GM23338 (cell line): ENCODE measurements around the gene CETN2. TPM values are rescaled to one million over a fixed set of nuclear protein-coding genes. Genes with fewer than 3 reads are reported as not detected.

Experiments
- ATAC-seq: fragments of 200-7000 bp; cut with Tn5 transposase; 3 replicates; pipeline ENCODE4 v1.9.1; 2020
- DNase-seq: peaks from one replicate; pipeline ENCODE4 v3.0.0-alpha.2; 2015; ENCODE audit warnings: low spot score
- H2AFZ ChIP-seq: fragments of 200-600 bp; sonication (generic); 2 replicates; pipeline ENCODE4 v1.8.0; 2016; ENCODE audit warnings: antibody characterized with exemption, mild to moderate bottlenecking, moderate library complexity
- H3F3A ChIP-seq: fragments of 200-600 bp; sonication (generic); replicated peaks from 2 replicates; pipeline ENCODE4 v1.8.0; 2017; ENCODE audit warnings: antibody characterized with exemption, mixed run types, low read depth
- H3K27ac ChIP-seq: fragments of 200-600 bp; sonication (generic); 2 replicates; pipeline ENCODE4 v1.6.1; 2016; ENCODE audit warnings: low read depth
- H3K27me3 ChIP-seq: fragments of 200-600 bp; sonication (generic); 2 replicates; pipeline ENCODE4 v1.8.0; 2016; ENCODE audit warnings: mild to moderate bottlenecking, mixed run types, moderate library complexity; ENCODE audit not compliant: insufficient read depth
- H3K36me3 ChIP-seq: fragments of 200-600 bp; sonication (generic); 2 replicates; pipeline ENCODE4 v1.8.0; 2016; ENCODE audit warnings: mild to moderate bottlenecking; ENCODE audit not compliant: insufficient read depth
- H3K4me1 ChIP-seq: fragments of 200-600 bp; sonication (generic); 2 replicates; pipeline ENCODE4 v1.8.0; 2016; ENCODE audit warnings: mild to moderate bottlenecking, moderate library complexity; ENCODE audit not compliant: insufficient read depth
- H3K4me2 ChIP-seq: fragments of 200-600 bp; sonication (generic); 2 replicates; pipeline ENCODE4 v1.7.1; 2017; ENCODE audit warnings: mixed run types
- H3K4me3 ChIP-seq: fragments of 200-600 bp; sonication (generic); 2 replicates; pipeline ENCODE4 v1.6.1; 2016; ENCODE audit warnings: mixed run types
- H3K79me2 ChIP-seq: fragments of 200-600 bp; sonication (generic); replicated peaks from 2 replicates; pipeline ENCODE4 v1.8.0; 2017; ENCODE audit warnings: mild to moderate bottlenecking; ENCODE audit not compliant: insufficient read depth
- H3K9me2 ChIP-seq: fragments of 200-600 bp; sonication (generic); 2 replicates; pipeline ENCODE4 v1.8.0; 2017; ENCODE audit not compliant: insufficient read depth
- H4K20me1 ChIP-seq: fragments of 200-600 bp; sonication (generic); replicated peaks from 2 replicates; pipeline ENCODE4 v1.8.0; 2017; ENCODE audit warnings: mild to moderate bottlenecking; ENCODE audit not compliant: insufficient read depth
- H3K27ac Mint-ChIP-seq: 2 replicates; pipeline ENCODE4 v1.8.0; 2020; ENCODE audit warnings: inconsistent platforms, mild to moderate bottlenecking, moderate library complexity, mixed read lengths
- H3K27me3 Mint-ChIP-seq: 3 replicates; pipeline ENCODE4 v1.8.0; 2022; ENCODE audit warnings: low read depth, mild to moderate bottlenecking, moderate library complexity, mixed read lengths, inconsistent platforms; ENCODE audit not compliant: insufficient read depth, poor library complexity
- H3K36me3 Mint-ChIP-seq: 3 replicates; pipeline ENCODE4 v1.8.0; 2021; ENCODE audit warnings: low read depth, mild to moderate bottlenecking, inconsistent platforms, moderate library complexity, mixed read lengths
- H3K4me1 Mint-ChIP-seq: 3 replicates; pipeline ENCODE4 v1.8.0; 2020; ENCODE audit warnings: mild to moderate bottlenecking, inconsistent platforms, mixed read lengths
- H3K4me3 Mint-ChIP-seq: 3 replicates; pipeline ENCODE4 v1.8.0; 2021; ENCODE audit warnings: moderate library complexity, mild to moderate bottlenecking, inconsistent platforms, mixed read lengths
- H3K9me3 Mint-ChIP-seq: 3 replicates; pipeline ENCODE4 v1.8.0; 2020; ENCODE audit warnings: moderate library complexity, mild to moderate bottlenecking, inconsistent platforms, mixed read lengths
- CREB1 ChIP-seq: fragments of 250-450 bp; sonication (Bioruptor Pico); IDR thresholded peaks from 2 replicates; pipeline ENCODE4 v1.5.0; 2020; ENCODE audit warnings: low read depth, mild to moderate bottlenecking, moderate library complexity
- CTCF ChIP-seq, 2 experiments: fragments of 200-600 bp in 1 of 2; sonication (generic) in 1 of 2; conservative IDR thresholded peaks; 2 replicates each; pipeline versions ENCODE4 v1.5.1 to v1.6.1; 2016 to 2017; ENCODE audit warnings: antibody characterized with exemption in 2 of 2, low read depth in 2 of 2, mild to moderate bottlenecking in 2 of 2, moderate library complexity in 1 of 2
- ETS1 ChIP-seq: IDR thresholded peaks from 2 replicates; pipeline ENCODE4 v1.6.1; 2016; ENCODE audit warnings: antibody characterized with exemption
- EZH2phosphoT487 ChIP-seq: fragments of 200-600 bp; sonication (generic); IDR thresholded peaks from one replicate; pipeline ENCODE4 v1.8.1; 2018; ENCODE audit warnings: antibody characterized with exemption; ENCODE audit not compliant: unreplicated experiment
- JUNB ChIP-seq: IDR thresholded peaks from one replicate; pipeline ENCODE4 v1.6.1; 2016; ENCODE audit warnings: antibody characterized with exemption; ENCODE audit not compliant: unreplicated experiment
- NANOG ChIP-seq: IDR thresholded peaks from 2 replicates; pipeline ENCODE4 v1.6.1; 2016; ENCODE audit warnings: antibody characterized with exemption, borderline replicate concordance
- POLR2AphosphoS5 ChIP-seq: IDR thresholded peaks from 2 replicates; pipeline ENCODE4 v1.6.1; 2016; ENCODE audit warnings: antibody characterized with exemption, low read depth
- STAT1 ChIP-seq: IDR thresholded peaks from one replicate; pipeline ENCODE4 v1.6.1; 2016; ENCODE audit warnings: antibody characterized with exemption; ENCODE audit not compliant: unreplicated experiment
- ZNF114 ChIP-seq: fragments of 250-450 bp; sonication (Bioruptor Pico); IDR thresholded peaks from 2 replicates; pipeline ENCODE4 v1.5.0; 2020; ENCODE audit warnings: mild to moderate bottlenecking, moderate library complexity
- ZNF462 ChIP-seq: fragments of 250-450 bp; sonication (Bioruptor Pico); IDR thresholded peaks from 2 replicates; pipeline ENCODE4 v1.5.0; 2020; ENCODE audit warnings: mild to moderate bottlenecking, moderate library complexity
- polyA plus RNA-seq: library from polyadenylated mRNA; unstranded; fragments of >200 nt; fragmentation: Nextera tagmentation; extraction: Ambion mirVana; gene quantifications from 2 replicates; pipeline ENCODE4 v1.2.1, GENCODE V29; 2016
- total RNA-seq: library from RNA; depleted of rRNA; stranded (reverse); fragments of >200 nt; shearing (Covaris generic); gene quantifications from 2 replicates; pipeline ENCODE4 v1.2.3, GENCODE V29; 2014

Gene CETN2
- total and polyA plus RNA-seq, 2 experiments from 2014 or later = 23.9 to 53.7 TPM

GRCh38 chrX:152823657-152824056 is 6.9 kb downstream of the CETN2 start:
- H3K4me1 ChIP-seq = no peaks in the 10 kb centered on the region
- H4K20me1 ChIP-seq = no peaks in the 10 kb centered on the region
- Mint-ChIP-seq H3K4me3 (no peak overlapping the region), H3K27me3 (no peaks in the 10 kb centered on the region), H3K27ac (no peak overlapping the region), H3K9me3 (no peaks in the 10 kb centered on the region), H3K36me3 (no peaks in the 10 kb centered on the region), H3K4me1 (no peaks in the 10 kb centered on the region; the same call in 2 of the 3 replicates)
- no peak overlapping the region for H3K4me3 ChIP-seq
- no peak overlapping the region for H2AFZ ChIP-seq
- ATAC-seq (no peak), DNase-seq (no peak)
- no peaks in the 10 kb centered on the region for H3F3A ChIP-seq
- no peaks in the 10 kb centered on the region for H3K79me2 ChIP-seq
- H3K9me2 ChIP-seq = no peaks in the 10 kb centered on the region
- H3K27ac ChIP-seq = no peak overlapping the region
- H3K4me2 ChIP-seq = no peak overlapping the region
- H3K36me3 ChIP-seq = no peaks in the 10 kb centered on the region
- H3K27me3 ChIP-seq = no peaks in the 10 kb centered on the region
- peak in 1 of 2 experiments; percentile 12; a peak in 1 of 4 replicates for TF ChIP-seq CTCF (conservative IDR thresholded peaks at IDR 0.05; ENCODE audit: low read depth in 2 of 2)
- no peak for TF ChIP-seq EZH2phosphoT487

- Histone ChIP-seq H3K4me1 (no peaks in the 10 kb centered on the region), H3K9me2 (no peaks in the 10 kb centered on the region), H2AFZ (no peak overlapping the region), H3K36me3 (no peaks in the 10 kb centered on the region), H3K4me2 (no peak overlapping the region), H3K27me3 (no peaks in the 10 kb centered on the region), H4K20me1 (no peaks in the 10 kb centered on the region), H3K4me3 (no peak overlapping the region), H3F3A (no peaks in the 10 kb centered on the region), H3K79me2 (no peaks in the 10 kb centered on the region), H3K27ac (no peak overlapping the region)
- no peak overlapping the region for H3K4me3 Mint-ChIP-seq
- no peaks in the 10 kb centered on the region for H3K27me3 Mint-ChIP-seq
- ATAC-seq (no peak), DNase-seq (no peak)
- H3K9me3 Mint-ChIP-seq = no peaks in the 10 kb centered on the region
- H3K36me3 Mint-ChIP-seq = no peaks in the 10 kb centered on the region
- H3K27ac Mint-ChIP-seq = no peak overlapping the region
- no peaks in the 10 kb centered on the region; the same call in 1 of the 3 replicates for H3K4me1 Mint-ChIP-seq
- TF ChIP-seq ZNF462 (CRISPR knock-in tag) = no peak
- no peak for TF ChIP-seq ETS1
- TF ChIP-seq STAT1 = no peak
- no peak for TF ChIP-seq CTCF (conservative IDR thresholded peaks at IDR 0.05; ENCODE audit: low read depth in 2 of 2)
- no peak for TF ChIP-seq JUNB
- no peak for TF ChIP-seq CREB1 (CRISPR knock-in tag)
- TF ChIP-seq NANOG = no peak
- no peak for TF ChIP-seq ZNF114 (CRISPR knock-in tag)
- no peak for TF ChIP-seq POLR2AphosphoS5
Observed at GRCh38 chrX:152822383-152823086, 8.0 kb downstream of the CETN2 start.
